Femur (tissue), 1 donor: Measurements from ENCODE around the gene MAGI1.
"Not testable (repeated sequence)": the region's sequence is repeated elsewhere in the genome, so short reads cannot be mapped to it uniquely, and the experiment has no call there.

Experiments used
- DNase-seq: peaks from one replicate; pipeline ENCODE4 v3.0.0-alpha.2; 2017

Gene MAGI1

DNA sequence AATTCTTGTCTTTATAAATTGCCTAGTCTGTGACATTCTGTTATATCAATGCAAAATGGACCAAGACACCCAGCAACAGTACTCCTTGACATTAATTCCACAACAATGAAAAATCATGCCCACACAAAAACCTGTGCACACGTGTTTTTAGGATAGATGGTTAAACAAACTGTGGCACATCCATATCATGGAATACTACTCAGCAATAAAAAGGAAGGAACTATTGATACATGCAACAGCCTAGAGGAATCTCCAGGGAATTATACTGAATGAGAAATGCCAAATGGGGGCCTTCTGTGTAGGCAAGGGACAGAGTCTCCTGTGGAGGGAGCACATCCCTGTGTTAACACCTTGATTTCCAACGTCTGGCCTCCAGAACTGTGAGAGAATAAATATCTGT is 388.5 kb downstream of the MAGI1 start:
- DNase-seq = no peak

DNA sequence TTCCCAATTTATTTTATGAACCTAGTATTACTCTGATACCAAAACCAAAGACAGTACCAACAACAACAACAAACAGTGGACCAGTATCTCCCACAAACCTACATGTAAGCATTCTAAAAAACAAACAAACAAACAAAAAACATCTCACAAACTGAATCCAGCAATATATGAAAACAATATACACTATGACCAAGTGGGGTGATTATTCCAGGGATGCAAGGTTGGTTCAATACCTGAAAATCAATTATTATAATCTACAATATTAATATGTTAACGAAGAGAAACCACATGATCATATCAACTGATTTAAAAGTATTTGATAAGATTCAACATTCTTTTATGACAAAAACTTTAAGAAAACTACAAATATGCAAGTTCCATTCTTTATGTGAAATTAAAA is 391.3 kb downstream of the MAGI1 start:
- no peak for DNase-seq

DNA sequence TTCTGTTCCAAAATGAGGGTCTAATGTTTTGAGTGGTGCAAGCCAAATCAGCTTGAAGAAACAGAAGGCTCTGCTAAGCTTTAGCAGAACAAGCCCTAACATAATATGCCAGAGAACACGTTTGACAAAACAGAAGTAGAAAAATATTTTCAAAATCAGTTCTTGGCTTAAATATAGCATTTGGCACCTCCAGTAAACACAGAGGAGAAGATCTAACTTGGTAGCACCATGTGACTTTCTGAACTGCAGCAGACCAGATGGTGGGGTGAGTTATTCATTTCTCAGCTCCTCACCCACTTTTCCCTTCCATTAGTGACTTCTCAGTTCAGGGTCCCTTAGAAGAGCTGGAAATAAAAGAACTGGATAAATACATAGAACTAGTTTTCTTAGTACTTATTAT is 395.8 kb downstream of the MAGI1 start:
- no peak for DNase-seq

DNA sequence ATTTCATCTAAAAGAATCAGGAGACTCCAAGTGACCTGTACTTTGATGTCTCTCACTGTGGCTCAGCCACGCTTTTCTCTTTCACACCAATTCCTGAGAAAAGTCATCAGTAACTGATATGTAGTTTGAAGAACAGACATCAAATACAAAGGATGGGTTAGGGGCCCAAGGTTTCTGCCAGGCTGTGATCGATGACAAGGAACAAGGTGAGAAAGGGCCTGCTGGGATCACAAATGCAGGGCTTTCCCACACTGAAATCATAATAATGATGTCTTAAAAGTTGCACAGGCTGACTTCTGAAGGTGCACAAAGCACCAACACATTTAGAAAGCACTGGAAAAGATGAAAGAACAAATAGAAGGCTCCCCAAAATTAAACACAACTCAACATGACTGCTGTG is 396.9 kb downstream of the MAGI1 start:
- no peak for DNase-seq

GRCh38 chr3:65641045-65641444 is 397.7 kb downstream of the MAGI1 start:
- DNase-seq = no peak

DNA sequence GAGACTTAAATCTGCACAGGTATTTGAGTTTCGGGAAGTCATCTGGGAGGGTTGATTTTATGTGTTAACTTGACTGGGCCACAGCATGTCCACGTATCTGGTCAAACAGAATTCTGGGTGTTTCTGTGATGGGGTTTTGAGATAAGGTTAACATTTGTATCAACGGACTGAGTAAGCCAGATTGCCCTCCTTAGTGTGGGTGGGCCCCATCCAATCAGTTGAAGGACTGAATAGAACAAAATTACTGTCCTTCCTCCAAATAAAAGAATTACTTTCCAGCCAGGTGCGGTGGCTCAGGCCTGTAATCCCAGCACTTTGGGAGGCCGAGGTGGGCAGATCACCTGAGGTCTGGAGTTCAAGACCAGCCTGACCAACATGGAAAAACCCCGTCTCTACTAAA is 399.3 kb downstream of the MAGI1 start:
- no peak for DNase-seq

DNA sequence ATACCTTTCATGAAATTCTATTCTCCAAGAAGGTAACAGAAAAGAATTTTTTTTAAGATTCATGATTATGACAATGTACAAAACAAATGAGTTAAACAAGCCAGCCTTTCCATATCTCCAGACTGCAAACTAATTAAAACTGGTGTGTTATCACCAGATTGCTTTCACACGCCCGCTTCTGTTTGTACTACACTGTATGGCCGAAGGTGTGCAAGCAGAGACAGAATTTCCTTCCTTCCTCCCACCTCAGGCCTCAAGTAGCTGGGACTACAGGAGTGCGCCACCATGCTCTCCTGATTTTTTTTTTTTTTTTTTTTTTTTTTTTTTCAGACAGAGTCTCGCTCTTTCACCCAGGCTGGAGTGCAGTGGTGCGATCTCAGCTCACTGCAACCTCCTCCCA is 400.4 kb downstream of the MAGI1 start:
- DNase-seq = no peak

DNA sequence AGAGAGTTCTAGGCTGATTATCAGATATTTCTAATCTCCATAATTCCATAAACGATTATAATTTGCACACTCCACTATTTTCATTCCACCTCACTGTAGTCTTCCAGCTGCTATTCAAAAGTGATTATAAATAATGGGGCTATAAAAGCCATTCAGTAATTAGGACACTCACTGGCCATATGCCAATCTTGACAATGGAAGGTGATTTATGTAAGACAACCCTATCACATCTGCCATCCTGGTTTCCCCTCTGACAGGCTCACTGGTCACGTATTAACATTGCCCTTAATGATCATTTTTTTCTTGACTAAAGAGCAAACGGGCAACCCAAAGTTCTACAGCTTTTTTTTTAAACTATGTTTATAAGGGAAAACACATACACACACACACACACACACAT is 402.4 kb downstream of the MAGI1 start:
- no peak for DNase-seq

- no peak for DNase-seq
Observed at GRCh38 chr3:65635657-65636056, 403.1 kb downstream of the MAGI1 start.

DNA sequence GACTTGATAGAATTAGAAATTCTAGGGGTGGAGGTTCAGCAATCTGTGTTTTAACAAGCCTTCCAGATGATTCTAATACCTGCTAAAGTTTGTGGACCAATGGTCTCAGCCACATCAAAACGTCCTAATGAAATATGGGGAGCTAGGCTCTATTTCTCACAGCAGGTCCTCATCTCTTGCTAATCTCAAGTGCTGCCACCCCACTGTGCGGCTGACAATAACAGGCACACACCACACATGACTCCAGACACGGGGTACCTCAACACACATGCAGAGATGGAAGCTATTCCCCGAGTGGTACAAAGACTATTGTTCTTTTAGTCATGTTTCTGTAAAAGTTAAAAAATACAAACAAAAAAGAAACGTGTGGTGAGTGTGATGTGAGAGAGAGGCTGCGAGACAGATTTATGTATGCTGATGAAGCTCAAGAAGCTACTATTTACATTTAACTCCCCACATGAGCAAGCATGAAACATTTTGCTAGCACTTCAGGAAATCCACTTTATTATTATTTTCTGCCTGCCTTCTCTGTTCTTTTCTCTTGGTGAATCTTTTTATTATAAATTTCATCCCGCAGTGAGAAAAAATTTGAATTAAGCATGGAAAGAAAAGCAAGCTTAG is 405.6 kb downstream of the MAGI1 start:
- DNase-seq = no peak

- no peak for DNase-seq
Observed at GRCh38 chr3:65632414-65632813, 406.3 kb downstream of the MAGI1 start.

GRCh38 chr3:65628978-65629377 is 409.7 kb downstream of the MAGI1 start:
- DNase-seq = no peak

DNA sequence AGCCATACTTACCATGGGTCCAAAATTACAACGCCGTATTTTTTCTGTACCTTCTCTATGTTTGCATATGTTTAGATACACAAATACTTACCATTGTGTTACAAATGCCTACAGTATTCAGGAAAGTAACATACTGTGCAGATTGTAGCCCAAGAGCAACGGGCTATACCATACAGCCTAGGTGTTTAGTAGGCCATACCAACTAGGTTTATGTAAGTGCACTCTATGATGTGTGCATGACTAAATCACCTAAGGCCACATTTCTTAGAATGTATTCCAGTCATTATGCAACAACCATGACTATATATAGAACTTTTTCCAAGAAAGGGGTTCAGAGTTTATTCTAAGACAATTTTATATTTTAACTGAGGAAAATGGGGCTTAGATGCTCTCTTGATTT is 411.7 kb downstream of the MAGI1 start:
- DNase-seq = no peak

- no peak for DNase-seq
Observed at GRCh38 chr3:65625305-65625704, 413.4 kb downstream of the MAGI1 start.

- no peak for DNase-seq
Observed at GRCh38 chr3:65623362-65623761, 415.4 kb downstream of the MAGI1 start.

- no peak for DNase-seq
Observed at GRCh38 chr3:65619888-65620287, 418.8 kb downstream of the MAGI1 start.

DNA sequence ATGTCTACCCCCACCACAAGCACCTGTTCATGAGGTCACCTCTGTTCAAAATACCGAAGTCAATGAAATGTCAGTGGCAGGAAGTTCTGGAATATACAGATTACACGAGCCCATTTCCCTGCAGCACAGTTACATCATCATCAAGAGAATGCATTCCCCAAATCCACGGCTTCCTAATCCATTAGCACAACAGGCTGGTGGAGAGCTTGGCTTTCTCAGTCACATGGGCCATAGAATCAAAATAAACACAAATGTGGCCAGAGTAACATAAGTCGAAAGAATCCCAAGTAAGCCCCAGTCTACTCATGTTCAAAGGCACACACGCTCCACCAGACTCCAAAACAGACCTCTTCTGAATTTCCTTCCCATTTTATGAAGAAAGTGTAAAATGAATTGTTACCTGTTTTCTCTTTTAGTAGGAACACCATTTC is 419.3 kb downstream of the MAGI1 start:
- DNase-seq = no peak

- no peak for DNase-seq
Observed at GRCh38 chr3:65618599-65618998, 420.1 kb downstream of the MAGI1 start.

- DNase-seq = no peak
Observed at GRCh38 chr3:65617787-65618186, 420.9 kb downstream of the MAGI1 start.

- DNase-seq = no peak
Observed at GRCh38 chr3:65617209-65617608, 421.5 kb downstream of the MAGI1 start.

DNA sequence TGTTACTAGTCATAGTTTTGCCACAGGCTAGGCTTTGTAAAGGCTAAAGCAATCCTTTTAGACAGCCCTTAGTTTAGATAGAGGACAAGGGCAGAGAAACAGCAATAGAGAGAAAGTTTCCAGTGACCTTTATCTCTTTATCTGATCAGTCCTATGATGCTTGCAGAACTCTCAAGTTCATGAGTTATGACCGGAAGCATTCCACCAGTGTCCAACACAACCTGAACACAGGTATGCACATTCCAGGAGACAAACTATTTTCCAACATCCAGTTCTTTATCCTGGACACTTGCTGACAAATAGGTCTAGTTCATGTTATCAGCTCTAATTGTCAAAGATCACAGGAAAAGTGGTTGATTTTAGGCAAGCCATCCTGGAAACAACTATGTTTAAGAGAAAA is 422.2 kb downstream of the MAGI1 start:
- no peak for DNase-seq

DNA sequence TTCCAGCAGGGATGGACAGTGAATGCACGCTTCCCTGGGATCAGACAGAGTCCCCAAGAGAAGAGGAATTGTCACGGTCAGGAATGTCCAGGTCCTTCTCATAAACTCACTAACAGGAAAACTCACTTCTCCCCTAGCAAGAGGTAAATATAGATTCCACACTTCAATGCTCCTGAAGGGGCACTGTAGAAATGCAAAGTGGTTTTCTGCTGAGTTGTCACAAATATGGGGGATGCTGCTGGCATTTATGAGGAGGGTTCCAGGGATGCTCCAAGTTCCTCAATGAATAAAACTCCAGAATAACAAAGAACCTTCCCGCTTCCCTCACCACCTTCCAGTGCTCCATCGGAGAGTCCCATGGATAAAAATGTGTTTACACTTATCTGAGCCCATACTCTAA is 423.4 kb downstream of the MAGI1 start:
- no peak for DNase-seq

DNA sequence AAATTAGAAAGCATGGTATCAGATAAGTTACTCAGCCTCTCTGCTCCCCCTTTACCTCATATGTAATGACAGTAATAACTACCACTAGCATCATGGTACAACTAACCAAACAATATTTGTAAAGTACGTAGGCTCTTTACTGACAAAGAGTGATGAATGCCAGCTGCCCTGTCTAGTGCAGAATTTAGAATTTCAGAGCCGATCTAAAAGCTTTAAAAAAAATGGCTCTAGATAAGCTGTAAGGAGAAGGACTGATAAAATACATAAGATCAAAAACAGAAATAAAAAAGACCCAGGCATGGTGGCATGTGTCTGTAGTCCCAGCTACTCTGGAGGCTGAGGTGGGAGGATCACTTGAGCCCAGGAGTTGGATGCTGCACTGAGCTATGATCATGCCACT is 424.1 kb downstream of the MAGI1 start:
- DNase-seq = no peak

GRCh38 chr3:65607965-65608460 is 430.7 kb downstream of the MAGI1 start:
- DNase-seq = not testable (repeated sequence)

DNA sequence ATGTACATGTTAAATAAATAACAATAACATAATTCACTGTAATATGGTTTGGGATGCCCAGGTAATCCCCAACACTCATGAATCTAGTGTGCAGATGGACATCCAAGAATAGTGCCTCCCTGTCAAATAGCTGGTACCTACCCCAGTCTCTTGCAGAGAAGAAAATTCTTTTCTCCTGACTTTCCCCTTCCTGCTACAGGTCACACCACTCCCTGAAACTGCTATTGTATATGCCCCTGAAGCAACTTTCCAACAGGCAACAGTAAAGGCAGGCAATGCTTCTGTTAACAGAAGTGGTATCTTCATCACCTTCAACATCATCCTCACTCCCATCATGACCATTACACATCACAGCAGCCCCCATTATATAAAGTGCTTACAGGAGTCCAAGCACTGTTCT is 431.6 kb downstream of the MAGI1 start:
- DNase-seq = no peak
